DND-41 (cell line): ENCODE data around the gene NARS2.
"Not testable (repeated sequence)": the region's sequence is repeated elsewhere in the genome, so short reads cannot be mapped to it uniquely, and the experiment has no call there.

Experiments used
- ATAC-seq: fragments of 200-7000 bp; cut with Tn5 transposase; 3 replicates; pipeline ENCODE4 v1.9.1; 2021; ENCODE audit warnings: low read depth; ENCODE audit not compliant: insufficient read depth
- DNase-seq: peaks from one replicate; pipeline ENCODE4 v3.0.0-alpha.2; 2020
- H2AFZ ChIP-seq: 2 replicates; pipeline ENCODE4 v1.6.0; 2012; ENCODE audit warnings: low read depth, low read length
- H3K27ac ChIP-seq: 2 replicates; pipeline ENCODE4 v1.5.1; 2012; ENCODE audit warnings: low read length, inconsistent platforms
- H3K27me3 ChIP-seq: fragments of 200-600 bp; sonication (generic); 2 replicates; pipeline ENCODE4 v1.6.0; 2012; ENCODE audit warnings: low read length, mild to moderate bottlenecking, inconsistent platforms; ENCODE audit not compliant: insufficient read depth, poor library complexity
- H3K36me3 ChIP-seq: 2 replicates; pipeline ENCODE4 v1.5.1; 2012; ENCODE audit warnings: low read length, inconsistent platforms; ENCODE audit not compliant: insufficient read depth
- H3K4me1 ChIP-seq: 2 replicates; pipeline ENCODE4 v1.5.1; 2012; ENCODE audit warnings: mild to moderate bottlenecking, low read length; ENCODE audit not compliant: insufficient read depth
- H3K4me2 ChIP-seq: 2 replicates; pipeline ENCODE4 v1.6.0; 2012; ENCODE audit warnings: mild to moderate bottlenecking, moderate library complexity, low read length, inconsistent platforms; ENCODE audit not compliant: insufficient read depth
- H3K4me3 ChIP-seq, 2 experiments: fragments of 200-600 bp in 1 of 2; shearing (Covaris generic) in 1 of 2; 2 replicates each; pipeline ENCODE4 v1.5.1; 2012 to 2016; ENCODE audit warnings: inconsistent platforms in 2 of 2, low read length in 2 of 2, mild to moderate bottlenecking in 2 of 2, low read depth in 1 of 2, moderate library complexity in 1 of 2
- H3K79me2 ChIP-seq: 2 replicates; pipeline ENCODE4 v1.6.0; 2012; ENCODE audit warnings: low read length, inconsistent platforms; ENCODE audit not compliant: insufficient read depth
- H3K9ac ChIP-seq: 2 replicates; pipeline ENCODE4 v1.6.0; 2012; ENCODE audit warnings: low read depth, mild to moderate bottlenecking, inconsistent platforms, low read length, moderate library complexity
- H3K9me3 ChIP-seq: 2 replicates; pipeline ENCODE4 v1.5.1; 2012; ENCODE audit warnings: low read length, moderate library complexity, mild to moderate bottlenecking, inconsistent platforms; ENCODE audit not compliant: insufficient read depth, severe bottlenecking
- H4K20me1 ChIP-seq: 2 replicates; pipeline ENCODE4 v1.6.0; 2012; ENCODE audit warnings: low read length; ENCODE audit not compliant: insufficient read depth
- EZH2 ChIP-seq: IDR thresholded peaks from 3 replicates; pipeline ENCODE4 v1.6.1; 2012; ENCODE audit warnings: borderline replicate concordance, low read depth, mild to moderate bottlenecking, moderate library complexity, low read length, inconsistent platforms; ENCODE audit not compliant: severe bottlenecking
- TF ChIP-seq, protein P1 (sequence below): IDR thresholded peaks from 2 replicates; pipeline ENCODE4 v1.5.1; 2012; ENCODE audit warnings: borderline replicate concordance, low read length, moderate library complexity, mild to moderate bottlenecking; ENCODE audit not compliant: poor library complexity, severe bottlenecking; ENCODE audit errors: extremely low read depth

NARS2 gene

DNA sequence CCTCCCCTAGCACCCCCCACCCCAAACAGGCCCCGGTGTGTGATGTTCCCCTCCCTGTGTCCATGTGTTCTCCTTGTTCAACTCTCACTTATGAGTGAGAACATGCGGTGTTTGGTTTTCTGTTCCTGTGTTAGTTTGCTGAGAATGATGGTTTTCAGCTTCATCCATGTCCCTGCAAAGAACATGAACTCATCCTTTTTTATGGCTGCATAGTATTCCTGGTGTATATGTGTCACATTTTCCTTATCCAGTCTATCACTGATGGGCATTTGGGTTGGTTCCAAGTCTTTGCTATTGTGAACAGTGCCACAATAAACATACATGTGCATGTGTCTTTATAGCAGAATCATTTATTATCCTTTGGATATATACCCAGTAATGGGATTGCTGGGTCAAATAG, 22.9 kb upstream of the NARS2 start:
- H3K79me2 ChIP-seq, H2AFZ ChIP-seq, DNase-seq, H3K4me2 ChIP-seq, H3K9ac ChIP-seq, H3K27me3 ChIP-seq, H3K4me1 ChIP-seq, H4K20me1 ChIP-seq, H3K36me3 ChIP-seq, H3K27ac ChIP-seq, ATAC-seq, H3K9me3 ChIP-seq, H3K4me3 ChIP-seq: not testable (repeated sequence)

DNA sequence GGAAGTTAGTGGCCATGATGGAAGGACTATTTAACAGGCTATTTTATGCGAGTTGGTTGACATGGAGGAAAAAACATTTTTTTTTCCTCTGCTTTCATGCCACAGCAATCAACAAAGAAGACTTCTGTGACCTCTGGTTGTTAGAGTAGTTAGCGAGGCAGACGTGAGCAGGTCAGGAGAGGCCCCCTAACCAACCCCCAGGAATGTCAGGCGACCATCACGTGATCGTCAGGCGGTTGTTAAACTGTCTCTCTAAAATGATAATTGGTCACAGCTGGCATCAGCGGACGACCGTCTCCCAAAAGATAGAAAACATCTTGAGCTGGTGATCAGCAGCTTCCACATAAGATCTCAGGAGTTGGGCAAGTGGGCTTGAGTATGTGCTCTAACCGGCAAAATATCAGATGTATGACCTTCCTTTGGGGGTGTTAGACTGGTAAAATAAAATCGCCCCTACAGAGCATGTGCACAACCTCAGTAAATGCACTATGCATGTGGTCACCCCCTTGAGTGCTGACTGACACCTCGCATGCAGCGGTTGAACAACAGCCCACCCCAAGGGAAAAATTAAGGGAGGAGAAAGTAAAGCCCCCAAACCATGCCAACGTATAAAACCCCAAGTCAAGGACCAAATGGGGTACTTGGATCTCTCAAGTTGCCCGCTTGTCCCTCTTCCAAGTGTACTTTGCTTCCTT, 20.9 kb upstream of the NARS2 start:
- no peak overlapping the region for H3K4me2 ChIP-seq
- H3K27me3 ChIP-seq = peaks cover 4% of the 10 kb centered on the region
- no peak for TF ChIP-seq EZH2
- TF ChIP-seq, protein P1, sequence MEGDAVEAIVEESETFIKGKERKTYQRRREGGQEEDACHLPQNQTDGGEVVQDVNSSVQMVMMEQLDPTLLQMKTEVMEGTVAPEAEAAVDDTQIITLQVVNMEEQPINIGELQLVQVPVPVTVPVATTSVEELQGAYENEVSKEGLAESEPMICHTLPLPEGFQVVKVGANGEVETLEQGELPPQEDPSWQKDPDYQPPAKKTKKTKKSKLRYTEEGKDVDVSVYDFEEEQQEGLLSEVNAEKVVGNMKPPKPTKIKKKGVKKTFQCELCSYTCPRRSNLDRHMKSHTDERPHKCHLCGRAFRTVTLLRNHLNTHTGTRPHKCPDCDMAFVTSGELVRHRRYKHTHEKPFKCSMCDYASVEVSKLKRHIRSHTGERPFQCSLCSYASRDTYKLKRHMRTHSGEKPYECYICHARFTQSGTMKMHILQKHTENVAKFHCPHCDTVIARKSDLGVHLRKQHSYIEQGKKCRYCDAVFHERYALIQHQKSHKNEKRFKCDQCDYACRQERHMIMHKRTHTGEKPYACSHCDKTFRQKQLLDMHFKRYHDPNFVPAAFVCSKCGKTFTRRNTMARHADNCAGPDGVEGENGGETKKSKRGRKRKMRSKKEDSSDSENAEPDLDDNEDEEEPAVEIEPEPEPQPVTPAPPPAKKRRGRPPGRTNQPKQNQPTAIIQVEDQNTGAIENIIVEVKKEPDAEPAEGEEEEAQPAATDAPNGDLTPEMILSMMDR = no peak
- H3K27ac ChIP-seq = no peak overlapping the region
- H3K4me3 ChIP-seq = no peak overlapping the region
- no peak for DNase-seq
- no peak overlapping the region for H2AFZ ChIP-seq
- H4K20me1 ChIP-seq = no peaks in the 10 kb centered on the region
- H3K79me2 ChIP-seq = no peaks in the 10 kb centered on the region
- no peak overlapping the region for H3K9ac ChIP-seq
- H3K36me3 ChIP-seq = no peaks in the 10 kb centered on the region
- no peaks in the 10 kb centered on the region for H3K4me1 ChIP-seq
- ATAC-seq = no peak
- no peaks in the 10 kb centered on the region for H3K9me3 ChIP-seq

DNA sequence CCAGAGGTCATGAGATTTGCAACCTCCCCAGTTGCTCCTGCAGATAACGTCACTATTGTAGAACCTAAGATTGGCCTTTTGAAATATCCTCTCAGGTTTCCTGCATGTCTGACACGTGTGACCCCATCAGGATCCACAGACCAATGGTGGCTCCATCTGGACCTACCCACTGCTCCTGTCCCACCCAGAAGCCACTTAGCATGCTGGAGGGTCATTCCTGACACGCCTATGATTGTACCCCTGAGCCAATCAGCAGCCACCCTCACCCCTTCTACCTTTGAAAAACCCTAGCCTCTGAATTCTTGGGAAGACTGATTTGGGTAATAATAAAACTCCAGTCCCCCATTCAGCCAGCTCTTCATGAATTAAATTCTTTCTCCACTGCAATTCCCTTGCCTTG, 20.1 kb upstream of the NARS2 start:
- TF ChIP-seq, protein P1 = no peak
- no peak for TF ChIP-seq EZH2
- H3K27me3 ChIP-seq = peaks cover 4% of the 10 kb centered on the region
- no peak for ATAC-seq
- no peak overlapping the region for H3K9ac ChIP-seq
- H3K79me2 ChIP-seq = no peaks in the 10 kb centered on the region
- H3K4me1 ChIP-seq = no peaks in the 10 kb centered on the region
- H2AFZ ChIP-seq = no peak overlapping the region
- no peaks in the 10 kb centered on the region for H3K9me3 ChIP-seq
- no peaks in the 10 kb centered on the region for H4K20me1 ChIP-seq
- no peak for DNase-seq
- no peak overlapping the region for H3K4me2 ChIP-seq
- no peak overlapping the region for H3K27ac ChIP-seq
- no peaks in the 10 kb centered on the region for H3K36me3 ChIP-seq
- no peak overlapping the region for H3K4me3 ChIP-seq

DNA sequence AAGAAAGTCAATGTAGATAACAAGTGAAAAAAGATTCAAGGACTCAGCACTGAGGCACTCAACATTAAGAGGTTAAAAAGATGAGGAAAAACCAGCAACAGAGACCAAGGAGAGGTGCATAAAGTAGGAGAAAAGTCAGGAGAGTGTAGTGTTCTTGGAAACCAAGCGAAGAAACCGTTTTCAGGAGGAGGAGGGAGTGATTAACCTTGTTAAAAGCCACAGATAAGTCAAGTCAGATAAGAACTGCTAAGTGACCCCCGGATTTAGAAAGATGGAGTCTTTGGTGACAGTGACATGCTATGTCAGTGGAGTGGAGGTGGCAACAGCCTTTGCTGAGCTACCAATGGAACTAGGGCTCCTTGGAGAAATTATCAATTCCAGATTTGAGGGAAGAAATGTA, 13.9 kb upstream of the NARS2 start:
- H3K9me3 ChIP-seq = peaks cover 15% of the 10 kb centered on the region
- no peak overlapping the region for H2AFZ ChIP-seq
- H4K20me1 ChIP-seq = no peaks in the 10 kb centered on the region
- TF ChIP-seq EZH2 = no peak
- TF ChIP-seq, protein P1 = no peak
- no peaks in the 10 kb centered on the region for H3K4me1 ChIP-seq
- ATAC-seq (no peak), DNase-seq (no peak)
- H3K4me3 ChIP-seq = no peak overlapping the region
- no peak overlapping the region for H3K4me2 ChIP-seq
- no peaks in the 10 kb centered on the region for H3K79me2 ChIP-seq
- H3K27ac ChIP-seq = no peak overlapping the region
- H3K36me3 ChIP-seq = no peaks in the 10 kb centered on the region
- no peak overlapping the region for H3K9ac ChIP-seq
- H3K27me3 ChIP-seq = peaks cover under 1% of the 10 kb centered on the region
